Mucosa of gallbladder (tissue), 1 donor: ENCODE measurements around the gene MGAM2. TPM values are rescaled to one million over a fixed set of nuclear protein-coding genes. Genes with fewer than 3 reads are reported as not detected.

Source experiments
- DNase-seq: peaks from one replicate; pipeline ENCODE4 v3.0.0-alpha.2; 2020; ENCODE audit warnings: low spot score
- total RNA-seq: library from RNA; stranded (reverse); gene quantifications from one replicate; pipeline ENCODE4 v1.2.1, GENCODE V29; 2021
- donor health status: DM: no; HTN: no; CAD: no.

The MGAM2 gene
- total RNA-seq, 1 donor from 2014 or later = 2.6 TPM

DNA sequence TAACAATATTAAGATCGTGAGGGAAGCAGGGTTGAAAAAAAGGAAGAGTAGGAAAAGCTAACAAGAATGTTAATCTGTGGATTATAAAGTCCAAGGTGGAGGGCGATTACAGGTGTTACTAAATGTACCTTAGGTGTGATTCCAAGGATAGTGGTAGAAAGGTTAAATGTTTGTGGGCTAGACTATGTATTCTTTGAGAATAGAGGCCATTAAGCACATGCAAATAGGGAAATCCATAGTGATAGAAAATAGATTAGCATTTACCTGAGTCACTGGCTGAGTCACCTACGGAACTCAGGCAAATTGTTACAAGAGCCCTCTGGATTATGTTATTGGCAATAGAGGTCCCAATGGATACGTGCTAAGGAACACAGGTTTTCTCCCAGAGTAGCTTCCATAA, 9.0 kb downstream of the MGAM2 start:
- no peak for DNase-seq

DNA sequence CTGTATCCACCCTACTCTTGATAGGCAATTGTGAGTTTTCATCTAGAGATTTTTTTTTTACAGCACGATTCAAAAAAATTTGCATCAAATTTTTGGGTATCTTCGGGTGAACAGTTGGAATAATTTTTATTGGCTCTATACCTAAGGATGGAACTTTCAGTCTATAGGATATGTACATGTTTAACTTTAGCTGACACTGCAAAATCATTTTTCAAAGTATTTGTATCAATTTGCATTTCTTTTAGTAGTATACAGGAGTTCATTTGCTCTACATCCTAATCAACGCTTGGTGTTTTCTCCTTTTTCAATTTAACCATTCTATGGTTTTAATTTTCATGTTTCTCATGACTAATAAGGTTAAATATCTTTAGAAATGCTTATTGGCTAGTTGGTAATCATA, 11.7 kb downstream of the MGAM2 start:
- DNase-seq = no peak

- DNase-seq = no peak
These were observed 13.9 kb downstream of the MGAM2 start for GRCh38 chr7:142125256-142125955.

- DNase-seq = no peak
These were observed 18.7 kb downstream of the MGAM2 start for GRCh38 chr7:142130267-142130666.

DNA sequence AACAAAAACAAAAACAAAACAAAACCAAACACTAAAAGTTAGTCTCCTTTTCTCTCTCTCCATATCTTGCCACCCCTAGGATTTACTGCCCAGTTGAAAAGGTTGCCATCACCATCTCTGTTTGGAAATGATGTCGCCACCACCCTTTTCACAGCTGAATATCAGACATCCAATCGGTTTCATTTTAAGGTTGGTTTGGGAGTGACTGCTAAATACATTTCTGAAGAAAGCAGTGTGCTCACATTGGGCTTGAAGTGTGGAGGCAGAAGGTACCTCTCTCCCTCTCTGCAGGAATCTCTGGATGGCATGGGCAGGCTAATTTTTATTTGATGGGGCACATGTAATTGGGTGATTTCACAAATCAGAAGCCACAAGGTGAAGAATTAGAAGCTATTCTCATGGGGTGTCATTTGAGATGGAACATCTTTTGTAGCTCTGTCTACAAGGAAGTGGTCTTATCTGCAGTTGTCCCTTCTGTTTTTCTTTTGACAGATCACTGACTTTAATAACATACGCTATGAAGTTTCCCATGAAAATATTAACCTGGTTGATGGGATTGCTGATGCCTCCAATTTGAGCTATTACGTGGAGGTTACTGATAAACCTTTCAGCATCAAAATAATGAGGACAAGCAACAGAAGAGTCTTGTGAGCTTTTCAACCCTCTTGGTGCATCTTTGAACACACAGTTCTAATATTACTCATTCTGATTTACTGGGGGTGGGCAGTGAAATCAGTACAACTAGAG, 20.1 kb downstream of the MGAM2 start:
- DNase-seq = no peak

GRCh38 chr7:142133731-142134148, 22.2 kb downstream of the MGAM2 start:
- no peak for DNase-seq

DNA sequence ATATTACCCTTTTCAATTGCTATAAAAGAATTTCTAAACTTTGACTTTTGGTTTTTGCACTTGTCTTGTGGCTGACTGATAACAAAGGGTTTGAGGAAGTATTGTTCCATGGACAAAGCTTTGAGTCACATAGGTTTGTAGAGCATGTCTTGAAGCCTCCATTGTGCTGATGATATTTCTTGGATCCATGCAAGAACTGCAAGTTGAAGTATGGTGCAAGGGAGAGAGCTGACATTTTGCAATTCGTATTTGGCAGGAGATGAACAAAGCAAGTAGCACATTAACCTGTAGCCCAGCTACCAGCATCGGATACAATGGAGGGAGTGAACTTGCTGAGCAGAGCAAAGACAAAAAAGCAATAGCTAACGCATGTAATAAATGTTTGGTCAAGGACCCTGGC, 23.4 kb downstream of the MGAM2 start:
- peak; percentile 66 for DNase-seq

DNA sequence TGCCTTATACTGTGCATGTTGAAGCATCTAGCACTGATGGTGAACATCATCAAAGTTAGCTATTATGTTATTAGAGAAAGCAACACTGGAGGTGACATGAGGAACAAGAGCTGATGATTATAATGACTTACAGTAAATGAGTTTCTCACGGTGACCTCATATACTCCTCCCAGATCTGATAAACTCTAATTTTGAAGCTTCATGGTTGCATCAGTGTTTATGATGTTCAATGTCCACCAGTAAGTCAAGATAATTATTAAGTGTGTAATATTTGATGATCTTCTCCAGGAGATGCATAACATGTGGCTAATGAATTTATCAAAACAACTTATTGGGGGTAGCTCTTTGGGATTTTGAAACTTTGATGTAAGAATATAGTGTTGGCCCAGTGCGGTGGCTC, 27.5 kb downstream of the MGAM2 start:
- no peak for DNase-seq

DNA sequence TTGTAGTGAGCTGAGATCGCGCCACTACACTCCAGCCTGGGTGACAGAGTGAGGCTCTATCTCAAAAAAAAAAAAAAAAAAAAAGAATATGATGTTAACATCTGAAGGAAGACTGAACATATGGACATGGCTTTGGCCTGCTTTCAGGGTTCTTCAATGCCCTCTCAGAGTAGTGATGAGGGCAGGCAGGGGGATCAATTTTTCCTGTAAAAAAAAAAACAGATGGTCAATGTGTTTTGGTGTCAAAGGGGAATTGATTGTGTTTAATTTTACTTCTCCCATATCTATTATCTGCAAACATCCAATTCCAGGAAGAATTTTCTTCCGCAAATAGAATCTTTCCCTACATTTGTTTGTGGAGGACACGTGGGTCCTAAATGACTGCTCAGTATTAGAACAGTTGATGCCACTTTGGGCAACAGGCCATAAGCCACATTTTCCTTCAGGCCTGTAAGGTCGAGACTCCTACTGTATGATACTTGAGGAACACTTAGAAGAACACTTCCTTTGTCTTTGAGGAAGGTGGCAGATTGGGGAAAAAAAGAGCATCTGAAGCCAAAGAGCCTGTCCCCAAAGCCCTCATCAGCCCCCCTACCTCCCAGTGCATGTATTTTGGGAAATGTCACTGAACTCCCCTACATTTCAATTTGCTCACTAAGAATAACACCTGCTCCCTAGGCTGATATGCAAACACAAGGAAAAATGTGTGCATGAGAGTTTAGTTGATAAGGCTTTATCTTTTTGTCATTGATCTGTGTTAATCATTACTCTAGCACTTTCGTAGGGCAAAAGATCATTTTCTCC, 28.3 kb downstream of the MGAM2 start:
- peak; percentile 82 for DNase-seq

DNA sequence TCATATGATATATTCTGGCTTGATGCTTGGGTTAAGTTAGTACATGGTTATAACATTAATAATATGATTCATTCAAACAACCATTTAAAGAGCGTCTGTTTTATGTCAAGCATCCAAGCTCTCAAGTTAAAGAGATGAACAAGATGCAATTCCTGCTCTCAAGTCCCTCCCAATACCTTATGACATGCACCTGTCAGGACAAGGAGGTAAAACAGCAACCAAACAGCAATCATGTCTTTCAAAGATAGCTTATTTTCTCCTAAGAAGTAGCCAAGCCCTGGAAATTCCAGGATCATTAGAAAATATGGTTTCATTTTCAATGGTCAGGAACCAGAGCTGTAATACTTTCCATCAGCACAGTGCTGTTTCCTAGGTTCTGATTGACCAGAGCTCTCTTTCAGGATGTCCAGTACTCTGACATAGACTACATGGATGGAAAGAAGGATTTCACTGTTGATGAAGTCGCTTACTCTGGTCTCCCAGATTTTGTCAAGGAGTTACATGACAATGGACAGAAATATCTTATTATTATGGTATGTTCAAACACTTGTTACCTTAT, 29.0 kb downstream of the MGAM2 start:
- no peak for DNase-seq

- DNase-seq = no peak
These were observed 31.2 kb downstream of the MGAM2 start for GRCh38 chr7:142142702-142143101.

- no peak for DNase-seq
These were observed 34.6 kb downstream of the MGAM2 start for GRCh38 chr7:142146124-142146523.

GRCh38 chr7:142150356-142150755, 38.8 kb downstream of the MGAM2 start:
- no peak for DNase-seq

DNA sequence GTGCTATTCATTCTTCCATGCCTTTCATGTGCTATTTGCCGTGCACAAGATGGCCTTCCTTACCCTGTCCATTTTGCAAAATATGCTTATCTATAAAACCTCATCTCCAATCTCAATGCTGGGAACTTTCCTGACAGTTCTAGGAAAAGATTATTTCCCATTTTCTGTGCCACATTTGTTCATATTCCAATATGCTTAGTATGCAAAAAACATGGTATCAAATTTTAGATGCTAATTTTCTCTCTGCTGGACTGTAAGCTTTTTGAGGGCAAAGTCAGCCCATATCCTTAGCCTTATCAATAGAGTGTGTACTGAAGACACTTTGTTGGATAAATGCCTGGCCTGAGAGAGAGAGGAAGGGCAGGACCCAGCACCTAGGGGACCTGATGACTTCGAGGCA, 39.4 kb downstream of the MGAM2 start:
- DNase-seq = no peak

DNA sequence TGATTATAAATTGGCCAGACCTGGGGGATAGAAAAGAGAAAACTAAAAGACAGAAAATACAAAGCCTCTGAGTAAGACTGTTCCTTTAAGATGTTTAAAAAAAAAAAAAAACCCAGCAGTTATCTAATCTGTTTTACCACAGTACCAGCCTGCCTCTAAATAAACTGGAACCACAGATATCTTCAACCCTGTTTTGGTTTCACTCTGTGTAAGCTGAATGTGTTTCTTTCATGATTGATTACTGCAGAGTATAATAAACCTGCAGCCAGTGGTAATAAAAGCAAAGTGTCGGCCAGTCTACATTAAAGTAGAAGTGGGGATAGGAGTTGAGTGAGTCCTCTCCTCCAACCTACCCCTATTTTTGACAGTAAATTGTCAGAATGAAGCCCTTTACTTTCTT, 40.6 kb downstream of the MGAM2 start:
- no peak for DNase-seq

DNA sequence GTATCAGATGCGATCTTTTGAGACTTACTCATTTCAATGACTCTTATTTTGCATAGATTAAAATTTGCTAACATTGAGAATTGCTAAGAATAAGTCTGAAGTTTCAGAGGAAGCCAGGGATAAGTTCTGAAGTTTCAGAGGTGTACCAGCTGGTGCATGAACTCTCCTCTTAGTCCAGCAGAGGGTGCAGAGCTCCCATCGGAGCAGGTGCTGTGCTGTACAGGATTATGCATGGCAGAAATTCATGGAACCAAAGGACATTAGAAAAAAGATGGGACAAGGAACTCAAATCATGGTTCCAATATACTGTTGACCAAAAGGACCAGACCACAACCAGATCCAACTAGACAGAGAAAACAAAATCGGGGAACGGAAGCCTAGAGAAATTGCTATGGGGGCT, 41.9 kb downstream of the MGAM2 start:
- no peak for DNase-seq

DNA sequence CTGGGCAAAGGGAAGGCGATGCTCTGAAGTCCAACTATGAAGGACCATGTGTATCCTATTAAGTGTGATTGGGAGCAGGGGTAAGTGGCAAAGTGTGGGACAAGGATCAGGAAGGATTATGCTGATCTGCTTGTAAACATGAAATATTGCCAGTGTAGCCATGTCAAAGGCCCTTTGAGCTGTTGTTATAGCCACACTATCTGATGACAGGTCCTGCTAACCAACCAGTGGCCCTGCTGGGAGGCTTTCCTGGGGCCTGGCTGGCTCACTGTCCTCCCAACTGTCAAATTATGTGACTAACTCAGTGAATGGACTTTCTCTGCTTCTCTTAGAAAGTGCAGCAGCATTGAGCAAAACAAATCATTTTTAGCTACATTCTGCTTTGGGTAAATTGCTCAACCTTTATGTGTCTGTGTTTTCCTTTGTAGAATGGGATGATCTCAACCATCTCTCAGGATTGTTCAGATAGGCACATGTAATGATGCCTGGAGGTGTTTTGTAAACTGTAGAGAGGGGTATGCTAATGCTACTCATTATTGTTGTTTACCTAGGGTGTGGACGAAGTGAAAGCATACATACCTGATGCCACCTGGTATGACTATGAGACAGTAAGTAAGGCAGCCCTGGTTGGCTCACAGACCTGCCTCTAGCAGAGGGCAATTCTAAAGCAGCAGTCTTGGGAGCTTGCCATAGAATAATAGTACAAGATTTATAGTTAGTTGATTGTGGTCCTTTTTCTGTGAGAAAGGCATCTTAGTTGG, 47.4 kb downstream of the MGAM2 start:
- DNase-seq = no peak

DNA sequence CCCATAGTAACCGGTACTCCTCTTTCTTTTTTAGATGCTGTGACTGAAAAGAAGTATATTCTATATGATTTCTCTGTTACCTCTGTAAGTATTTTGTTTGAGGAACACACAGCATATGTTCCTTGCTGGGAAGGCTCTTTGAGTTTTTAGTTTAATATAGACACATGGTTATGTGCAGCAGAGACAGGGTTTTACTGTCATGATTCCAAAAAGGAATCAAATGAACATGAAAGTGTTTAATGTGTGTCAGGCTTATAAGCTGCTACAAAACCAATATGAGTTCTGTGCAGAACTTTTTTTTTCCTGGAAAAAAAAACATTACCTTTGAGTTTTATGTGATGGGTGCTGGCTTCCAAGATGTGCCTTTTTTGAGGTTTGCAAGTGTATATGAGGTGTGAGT, 50.4 kb downstream of the MGAM2 start:
- no peak for DNase-seq

DNA sequence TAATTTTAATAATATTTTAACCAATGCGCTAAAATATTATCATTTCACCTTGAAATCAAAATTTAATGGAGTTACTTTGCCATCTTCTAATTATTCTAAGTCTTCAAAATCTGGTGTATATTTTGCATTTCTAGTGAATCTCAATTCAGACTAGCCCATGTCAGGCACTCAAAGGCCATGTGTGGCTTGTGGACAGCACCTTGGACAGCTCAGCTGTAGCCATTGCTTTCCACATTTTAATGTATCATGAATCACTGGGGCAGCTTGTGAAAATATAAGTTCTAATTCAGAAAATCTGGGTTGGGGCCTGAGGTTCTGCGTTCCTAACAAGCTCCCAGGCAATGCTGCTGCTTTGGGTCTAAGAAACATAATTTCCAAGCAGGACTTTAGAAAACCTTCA, 57.2 kb downstream of the MGAM2 start:
- peak; percentile 15 for DNase-seq

- no peak for DNase-seq
These were observed 61.4 kb downstream of the MGAM2 start for GRCh38 chr7:142172932-142173331.

GRCh38 chr7:142174441-142174840, 62.9 kb downstream of the MGAM2 start:
- no peak for DNase-seq

DNA sequence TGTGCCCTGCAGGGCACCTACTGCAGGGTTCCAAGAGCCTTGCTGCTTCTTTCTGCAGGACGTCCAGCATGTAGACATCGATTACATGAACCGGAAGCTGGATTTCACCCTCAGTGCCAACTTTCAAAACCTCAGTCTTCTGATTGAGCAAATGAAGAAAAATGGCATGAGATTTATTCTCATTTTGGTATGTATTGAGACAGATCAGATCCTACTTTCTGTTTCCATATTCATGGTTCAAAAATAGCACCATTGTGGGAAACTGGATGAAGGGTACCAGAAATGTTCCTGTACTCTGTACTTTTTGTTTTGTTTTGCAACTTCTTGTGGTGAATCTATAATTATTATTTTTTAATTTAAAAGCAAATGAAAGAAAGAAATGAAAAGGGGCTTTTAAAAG, 64.1 kb downstream of the MGAM2 start:
- no peak for DNase-seq
